Measurements from ENCODE around the gene SRSF7.
"Not testable (repeated sequence)": the region's sequence is repeated elsewhere in the genome, so short reads cannot be mapped to it uniquely, and the experiment has no call there.

Gene SRSF7

DNA sequence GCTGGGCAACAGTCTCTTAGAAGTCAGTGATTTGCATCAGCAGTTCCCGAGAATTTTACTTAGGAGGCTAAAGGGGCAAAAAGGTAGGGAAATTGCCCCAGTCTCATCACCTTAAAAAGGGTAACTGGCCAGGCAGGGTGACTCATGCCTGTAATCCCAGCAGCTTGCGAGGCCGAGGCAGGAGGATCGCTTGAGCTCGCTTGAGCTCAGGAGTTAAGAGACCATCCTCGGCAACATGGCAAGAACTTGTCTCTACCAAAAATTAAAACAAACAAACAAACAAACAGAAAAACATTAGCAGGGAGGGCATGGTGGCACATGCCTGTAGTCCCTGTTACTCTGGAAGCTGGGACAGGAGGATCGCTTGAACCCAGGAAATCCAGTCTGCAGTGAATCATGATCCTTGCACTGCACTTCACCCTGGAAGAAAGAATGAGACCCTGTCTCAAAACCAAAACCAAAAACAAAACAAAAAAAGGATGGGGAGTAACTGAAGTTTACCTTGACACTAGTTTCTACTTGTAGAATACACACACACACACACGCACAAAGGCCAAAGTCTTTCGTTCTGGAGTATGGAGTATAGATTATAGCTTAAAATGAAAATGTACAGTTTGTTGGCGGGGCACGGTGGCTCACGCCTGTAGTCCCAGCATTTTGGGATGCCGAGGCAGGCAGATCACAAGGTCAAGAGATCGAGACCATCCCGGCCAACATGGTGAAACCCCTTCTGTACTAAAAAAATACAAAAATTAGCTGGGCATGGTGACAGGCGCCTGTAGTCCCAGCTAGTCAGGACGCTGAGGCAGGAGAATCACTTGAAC, 24.1 kb upstream of the SRSF7 start:
- DNase-seq (ENCODE audit: low read depth) = no peak
- H3K4me3 ChIP-seq (ENCODE audit: low read depth, low read length) = no peak overlapping the region
- TF ChIP-seq, protein P1, sequence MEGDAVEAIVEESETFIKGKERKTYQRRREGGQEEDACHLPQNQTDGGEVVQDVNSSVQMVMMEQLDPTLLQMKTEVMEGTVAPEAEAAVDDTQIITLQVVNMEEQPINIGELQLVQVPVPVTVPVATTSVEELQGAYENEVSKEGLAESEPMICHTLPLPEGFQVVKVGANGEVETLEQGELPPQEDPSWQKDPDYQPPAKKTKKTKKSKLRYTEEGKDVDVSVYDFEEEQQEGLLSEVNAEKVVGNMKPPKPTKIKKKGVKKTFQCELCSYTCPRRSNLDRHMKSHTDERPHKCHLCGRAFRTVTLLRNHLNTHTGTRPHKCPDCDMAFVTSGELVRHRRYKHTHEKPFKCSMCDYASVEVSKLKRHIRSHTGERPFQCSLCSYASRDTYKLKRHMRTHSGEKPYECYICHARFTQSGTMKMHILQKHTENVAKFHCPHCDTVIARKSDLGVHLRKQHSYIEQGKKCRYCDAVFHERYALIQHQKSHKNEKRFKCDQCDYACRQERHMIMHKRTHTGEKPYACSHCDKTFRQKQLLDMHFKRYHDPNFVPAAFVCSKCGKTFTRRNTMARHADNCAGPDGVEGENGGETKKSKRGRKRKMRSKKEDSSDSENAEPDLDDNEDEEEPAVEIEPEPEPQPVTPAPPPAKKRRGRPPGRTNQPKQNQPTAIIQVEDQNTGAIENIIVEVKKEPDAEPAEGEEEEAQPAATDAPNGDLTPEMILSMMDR (IDR thresholded peaks at IDR 0.05; ENCODE audit: low read depth, low read length, missing control alignments) = no peak

DNA sequence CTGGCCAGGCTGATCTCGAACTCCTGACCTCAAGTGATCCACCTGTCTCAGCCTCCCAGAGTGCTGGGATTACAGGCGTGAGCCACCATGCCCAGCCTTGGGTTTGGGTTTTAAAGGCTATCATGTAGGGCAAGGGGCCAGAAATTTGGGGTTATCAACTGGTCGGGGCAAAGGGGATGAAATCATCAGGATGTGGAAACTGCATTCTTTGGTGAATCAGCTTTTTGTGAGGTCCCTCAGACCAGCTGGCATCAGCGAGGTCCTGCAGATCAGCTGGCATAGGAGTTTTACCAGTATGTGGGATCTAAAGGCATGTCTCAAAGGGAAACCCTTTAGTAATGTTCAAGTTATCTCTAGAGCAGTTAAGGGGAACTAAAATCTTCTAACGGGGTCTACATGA, 20.5 kb upstream of the SRSF7 start:
- no peak for DNase-seq (ENCODE audit: low read depth)
- TF ChIP-seq, protein P1 (IDR thresholded peaks at IDR 0.05; ENCODE audit: low read depth, low read length, missing control alignments) = no peak
- no peak overlapping the region for H3K4me3 ChIP-seq (ENCODE audit: low read depth, low read length)

DNA sequence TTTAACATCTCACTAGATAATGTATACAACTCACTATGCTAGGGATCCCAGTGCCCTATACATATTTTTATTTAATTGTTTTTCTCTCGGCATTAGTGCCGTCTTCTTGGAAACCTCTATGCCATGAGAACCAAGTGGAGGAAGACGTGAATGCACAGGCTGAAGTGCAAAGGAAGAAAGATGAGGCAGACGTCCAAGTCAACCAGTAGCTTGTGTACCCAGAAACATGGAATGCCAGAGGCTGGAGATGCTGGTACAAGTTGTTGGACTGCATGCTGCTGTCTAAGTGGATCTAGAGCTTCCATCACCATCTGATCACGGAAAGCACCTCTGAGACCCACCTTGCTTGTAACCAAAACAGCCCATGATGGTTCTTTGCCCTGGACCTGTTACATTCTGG, 14.4 kb upstream of the SRSF7 start:
- no peak overlapping the region for H3K4me3 ChIP-seq (ENCODE audit: low read depth, low read length)
- TF ChIP-seq, protein P1 (IDR thresholded peaks at IDR 0.05; ENCODE audit: low read depth, low read length, missing control alignments) = no peak
- no peak for DNase-seq (ENCODE audit: low read depth)

DNA sequence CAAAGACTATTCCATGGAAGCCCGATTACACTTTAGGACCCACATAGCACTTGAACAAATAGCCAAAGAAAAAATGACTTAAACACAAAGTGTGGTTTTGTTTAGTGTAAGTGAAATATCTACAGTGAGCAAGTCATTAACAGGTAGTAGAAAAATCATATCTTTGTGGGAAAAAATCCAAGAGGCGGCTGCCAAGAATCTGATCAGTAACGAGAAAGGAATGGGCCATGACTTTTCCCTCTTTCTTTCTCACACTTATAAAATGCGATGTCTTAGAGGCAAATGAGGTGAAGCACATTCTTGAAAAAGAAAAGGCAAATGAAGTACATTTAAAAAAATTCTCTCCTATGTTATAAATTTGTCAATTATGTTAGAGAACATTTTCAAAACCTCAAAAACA, 14.0 kb upstream of the SRSF7 start:
- H3K4me3 ChIP-seq (ENCODE audit: low read depth, low read length) = no peak overlapping the region
- no peak for DNase-seq (ENCODE audit: low read depth)
- TF ChIP-seq, protein P1 (IDR thresholded peaks at IDR 0.05; ENCODE audit: low read depth, low read length, missing control alignments) = no peak

DNA sequence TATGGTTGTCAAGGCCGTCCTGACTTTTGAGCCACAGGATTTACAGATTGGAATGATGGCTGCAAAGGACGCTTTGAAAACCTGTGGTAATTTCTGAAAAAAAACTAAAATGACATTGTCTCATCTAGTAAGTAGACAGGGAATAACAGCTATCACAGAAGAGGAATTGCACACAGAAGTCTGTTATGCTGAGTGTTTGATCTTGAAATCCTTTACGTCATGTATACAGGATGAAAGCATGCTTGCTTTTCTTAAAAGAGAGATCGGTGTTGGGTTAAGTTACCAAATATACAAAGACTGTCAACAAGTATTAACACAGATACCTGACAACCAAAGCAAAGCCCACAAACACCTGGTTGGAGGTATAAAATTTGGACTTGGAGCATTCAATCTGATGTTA, 12.6 kb upstream of the SRSF7 start:
- no peak for DNase-seq (ENCODE audit: low read depth)
- no peak overlapping the region for H3K4me3 ChIP-seq (ENCODE audit: low read depth, low read length)
- TF ChIP-seq, protein P1 (IDR thresholded peaks at IDR 0.05; ENCODE audit: low read depth, low read length, missing control alignments) = no peak

DNA sequence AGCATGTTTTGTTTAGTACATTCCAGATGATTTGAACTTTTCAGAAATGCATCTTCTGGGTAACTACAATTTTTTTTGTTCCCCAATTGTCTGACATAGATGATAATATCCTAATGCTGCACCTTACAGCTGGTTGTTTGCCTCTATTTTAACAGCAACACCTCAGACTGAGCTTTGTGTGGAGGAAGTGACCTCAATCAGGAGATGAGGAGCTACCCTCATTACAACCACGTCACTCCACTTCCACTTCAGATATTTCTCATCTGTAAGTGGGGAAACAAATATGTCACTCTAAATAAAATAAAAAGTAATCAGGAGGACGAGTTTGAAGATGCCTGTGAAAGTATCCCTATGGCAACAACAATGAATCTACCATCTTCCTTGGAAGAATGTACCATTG, 12.1 kb upstream of the SRSF7 start:
- H3K4me3 ChIP-seq (ENCODE audit: low read depth, low read length) = no peak overlapping the region
- no peak for DNase-seq (ENCODE audit: low read depth)
- TF ChIP-seq, protein P1 (IDR thresholded peaks at IDR 0.05; ENCODE audit: low read depth, low read length, missing control alignments) = no peak

DNA sequence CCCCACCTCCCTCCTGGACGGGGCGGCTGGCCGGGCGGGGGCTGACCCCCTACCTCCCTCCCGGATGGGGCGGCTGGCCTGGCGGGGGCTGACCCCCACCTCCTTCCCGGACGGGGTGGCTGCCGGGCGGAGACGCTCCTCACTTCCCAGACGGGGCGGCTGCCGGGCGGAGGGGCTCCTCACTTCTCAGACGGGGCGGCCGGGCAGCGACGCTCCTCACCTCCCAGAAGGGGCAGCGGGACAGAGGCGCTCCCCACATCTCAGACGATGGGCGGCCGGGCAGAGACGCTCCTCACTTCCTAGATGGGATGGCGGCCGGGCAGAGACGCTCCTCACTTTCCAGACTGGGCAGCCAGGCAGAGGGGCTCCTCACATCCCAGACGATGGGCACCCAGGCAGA, 4.7 kb upstream of the SRSF7 start:
- DNase-seq (ENCODE audit: low read depth); H3K4me3 ChIP-seq (ENCODE audit: low read depth, low read length): not testable (repeated sequence)
